Endothelial cell of umbilical vein (primary cell): Measurements from ENCODE around the gene LAMB3. TPM values are rescaled to one million over a fixed set of nuclear protein-coding genes. Genes with fewer than 3 reads are reported as not detected.

ENCODE experiments used
- BruUV-seq: library from RNA; stranded (reverse); fragments of 400-500 nt; replicated peaks from 2 replicates; lab custom pipeline; 2021; lab: Mats Ljungman, UMichigan
- CTCF ChIA-PET: fragments of 300-600, 350-600 bp; sonication (Branson Sonifier 250); formaldehyde crosslinking; loops from one replicate; lab custom pipeline; 2021; ENCODE audit warnings: antibody characterized with exemption, inconsistent platforms; lab: Charles Lee
- POLR2A ChIA-PET: fragments of 300-600, 350-600 bp; sonication (Branson Sonifier 250); formaldehyde crosslinking; loops from one replicate; lab custom pipeline; 2021; ENCODE audit warnings: antibody characterized with exemption, inconsistent platforms; lab: Charles Lee
- DNase-seq: peaks from one replicate; pipeline ENCODE4 v3.0.0-alpha.2; 2011; ENCODE audit warnings: low read depth, low spot score
- FAIRE-seq: peaks from 2 replicates; lab custom pipeline; 2011; peaks lifted over from hg19 to GRCh38; lab: Jason Lieb, UNC
- H2AFZ ChIP-seq: 2 replicates; pipeline ENCODE4 v1.6.0; 2012; ENCODE audit warnings: low read depth, low read length, control low read depth, inconsistent platforms
- H3K27ac ChIP-seq: 2 replicates; pipeline ENCODE4 v1.5.1; 2011; ENCODE audit warnings: low read depth, mild to moderate bottlenecking, control low read depth, low read length, moderate library complexity; ENCODE audit not compliant: insufficient read depth
- H3K27me3 ChIP-seq, 2 experiments: 2 replicates each; pipeline versions ENCODE4 v1.6.0 to v1.6.1; 2011; ENCODE audit warnings: low read length in 2 of 2, mixed read lengths in 1 of 2; ENCODE audit not compliant: control insufficient read depth in 2 of 2, insufficient read depth in 2 of 2
- H3K36me3 ChIP-seq, 2 experiments: 2 replicates in 1 of 2; 3 replicates in 1 of 2; pipeline ENCODE4 v1.5.1; 2011; ENCODE audit warnings: low read length in 2 of 2, mild to moderate bottlenecking in 1 of 2, moderate library complexity in 1 of 2; ENCODE audit not compliant: control insufficient read depth in 2 of 2, insufficient read depth in 2 of 2; ENCODE audit errors: extremely low read depth in 1 of 2
- H3K4me1 ChIP-seq: 3 replicates; pipeline ENCODE4 v1.5.1; 2011; ENCODE audit warnings: mild to moderate bottlenecking, low read length; ENCODE audit not compliant: control insufficient read depth, insufficient read depth; ENCODE audit errors: extremely low read depth
- H3K4me2 ChIP-seq: 2 replicates; pipeline ENCODE4 v1.6.1; 2011; ENCODE audit warnings: low read length, control low read depth, mixed read lengths; ENCODE audit not compliant: insufficient read depth
- H3K4me3 ChIP-seq, 3 experiments: fragments of 200-600 bp in 1 of 3; sonication (generic), shearing (Covaris generic) in 1 of 3; replicated peaks in 1 of 3; 2 replicates each; pipeline ENCODE4 v1.5.1; 2011 to 2016; ENCODE audit warnings: control low read depth in 3 of 3, low read length in 3 of 3, mild to moderate bottlenecking in 2 of 3, inconsistent platforms in 1 of 3, low read depth in 1 of 3, moderate library complexity in 1 of 3; ENCODE audit not compliant: insufficient read depth in 1 of 3
- H3K79me2 ChIP-seq: 2 replicates; pipeline ENCODE4 v1.6.0; 2012; ENCODE audit warnings: low read length, inconsistent platforms; ENCODE audit not compliant: control insufficient read depth, insufficient read depth
- H3K9ac ChIP-seq: replicated peaks from 2 replicates; pipeline ENCODE3; 2011; ENCODE audit warnings: low read length, control low read depth; ENCODE audit not compliant: insufficient read depth; ENCODE audit errors: extremely low read depth
- H3K9me1 ChIP-seq: replicated peaks from 3 replicates; pipeline ENCODE4 v1.6.0; 2011; ENCODE audit warnings: mild to moderate bottlenecking, low read length; ENCODE audit not compliant: control insufficient read depth, insufficient read depth; ENCODE audit errors: extremely low read depth
- H3K9me3 ChIP-seq: replicated peaks from 2 replicates; pipeline ENCODE4 v1.5.1; 2012; ENCODE audit warnings: low read length, inconsistent platforms; ENCODE audit not compliant: control insufficient read depth, insufficient read depth
- H4K20me1 ChIP-seq: replicated peaks from 2 replicates; pipeline ENCODE3; 2011; ENCODE audit warnings: mild to moderate bottlenecking, low read length; ENCODE audit not compliant: control insufficient read depth, insufficient read depth; ENCODE audit errors: extremely low read depth
- EZH2 ChIP-seq: IDR thresholded peaks from 2 replicates; pipeline ENCODE4 v1.6.1; 2012; ENCODE audit warnings: borderline replicate concordance, low read depth, mild to moderate bottlenecking, moderate library complexity, low read length, inconsistent platforms; ENCODE audit not compliant: severe bottlenecking
- FOS ChIP-seq: IDR thresholded peaks from 2 replicates; pipeline ENCODE4 v1.6.1; 2011; ENCODE audit warnings: mild to moderate bottlenecking, low read length, moderate library complexity, borderline replicate concordance; ENCODE audit not compliant: insufficient read depth
- MYC ChIP-seq: IDR thresholded peaks from one replicate; pipeline ENCODE4 v1.6.1; 2011; ENCODE audit warnings: mild to moderate bottlenecking, low read depth, low read length
- POLR2A ChIP-seq: IDR thresholded peaks from 2 replicates; pipeline ENCODE4 v1.6.1; 2012; ENCODE audit warnings: low read depth, mild to moderate bottlenecking, control low read depth, low read length
- dilution Hi-C: fragments of 300-500 bp; cut with MboI; formaldehyde crosslinking; loops from one replicate; pipeline ENCODE4 v1.15.0; 2019; ENCODE audit warnings: low sequenced_read_pairs; ENCODE audit not compliant: extremely low pct_ligation_motif_present
- intact Hi-C: fragments of 100-400 bp; cut with micrococcal nuclease; formaldehyde crosslinking; loops from one replicate; pipeline ENCODE4 v1.10.0; 2022
- polyA plus RNA-seq, 4 experiments: library from polyadenylated mRNA; depleted of rRNA in 3 of 4; stranded (reverse) in 3 of 4; unstranded in 1 of 4; fragments of >200 nt; gene quantifications; 2 replicates each; pipeline versions ENCODE4 v1.2.1 to v1.2.3, GENCODE V29; 2011 to 2012; ENCODE audit warnings: missing spikeins in 1 of 4
- total RNA-seq: library from RNA; stranded (reverse); gene quantifications from 2 replicates; pipeline ENCODE4 v1.2.3, GENCODE V29; 2021
- TF ChIP-seq, protein P1 (sequence below): IDR thresholded peaks from 2 replicates; pipeline ENCODE4 v1.6.1; 2011; ENCODE audit not compliant: insufficient read depth, insufficient read length
- TF ChIP-seq, protein P2 (sequence below), 2 donors: IDR thresholded peaks; 1 replicate in 1 of 2; 2 replicates in 1 of 2; pipeline ENCODE4 v1.5.1; 2011; ENCODE audit warnings: low read length in 2 of 2, mild to moderate bottlenecking in 2 of 2, moderate library complexity in 2 of 2, control low read depth in 1 of 2, inconsistent platforms in 1 of 2, low read depth in 1 of 2; ENCODE audit not compliant: insufficient read depth in 1 of 2; ENCODE audit errors: extremely low read depth in 1 of 2

Gene LAMB3
- total and polyA plus RNA-seq, 2 donors (not counting 3 experiments of a cell fraction or from before 2014, with no cell fraction given): 2.6 to 3.1 TPM

DNA sequence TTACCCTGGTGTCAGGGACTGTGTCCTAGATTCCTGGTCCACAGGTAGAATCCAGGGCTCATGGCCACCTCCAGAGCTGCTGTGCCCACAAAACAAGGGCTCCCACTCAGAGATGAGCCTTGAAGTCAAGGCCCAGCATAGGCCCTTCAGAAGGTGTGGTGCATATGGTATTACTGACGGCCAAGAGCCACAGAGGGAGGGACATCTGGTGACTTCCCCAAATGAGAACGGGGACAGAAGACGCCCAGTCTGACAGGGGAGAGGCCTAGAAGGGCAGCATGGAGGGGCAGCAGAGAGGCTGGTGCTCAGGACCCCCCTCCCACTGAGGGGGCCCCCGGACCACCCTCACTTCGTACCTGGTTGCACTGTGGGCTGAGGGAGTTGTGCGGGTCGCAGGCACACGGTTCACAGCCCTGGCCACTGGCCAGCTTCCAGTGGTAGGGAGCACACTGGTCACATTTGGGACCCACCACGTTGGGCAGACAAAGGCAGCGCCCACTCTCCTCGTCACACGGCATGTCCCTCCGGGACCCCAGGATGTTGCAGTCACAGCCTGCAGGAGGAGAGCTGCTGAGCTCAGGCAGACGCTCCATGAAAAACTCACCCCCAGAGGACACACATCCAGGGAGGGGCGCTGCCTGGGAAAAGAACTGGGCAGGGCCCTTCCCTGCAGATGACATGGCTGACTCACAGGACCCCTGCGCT is 25.0 kb downstream of the LAMB3 start:
- Histone ChIP-seq H3K9ac (no peak overlapping the region), H3K4me2 (no peak overlapping the region), H3K9me3 (no peaks in the 10 kb centered on the region), H3K79me2 (no peaks in the 10 kb centered on the region), H4K20me1 (no peaks in the 10 kb centered on the region), H3K4me3 (no peak overlapping the region), H3K36me3 (no peaks in the 10 kb centered on the region), H3K4me1 (no peaks in the 10 kb centered on the region), H2AFZ (no peak overlapping the region), H3K9me1 (no peaks in the 10 kb centered on the region), H3K27ac (no peak overlapping the region), H3K27me3 (no peaks in the 10 kb centered on the region)
- DNase-seq (no peak), FAIRE-seq (no peak)
- TF ChIP-seq, protein P1, sequence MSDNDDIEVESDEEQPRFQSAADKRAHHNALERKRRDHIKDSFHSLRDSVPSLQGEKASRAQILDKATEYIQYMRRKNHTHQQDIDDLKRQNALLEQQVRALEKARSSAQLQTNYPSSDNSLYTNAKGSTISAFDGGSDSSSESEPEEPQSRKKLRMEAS: no peak
- ChIA-PET POLR2A (interaction anchor here (0.6 kb wide), 1 partner anchor 16 kb away, joined by 3 read pairs; no protein-coding TSS in a partner anchor), CTCF (interaction anchor here (0.6 to 10.2 kb wide), 36 partner anchors 9 to 122 kb away, joined by 3 to 119 read pairs (median 5); partner anchors contain the start of genes CAMK1G, G0S2 and LAMB3)
- no TSS peak for BruUV-seq
- dilution Hi-C loops (no loop called here), intact Hi-C loops (loop anchor here (1.0 to 5.0 kb wide), 6 partner anchors 25 to 120 kb away; no protein-coding TSS in a partner anchor)

DNA sequence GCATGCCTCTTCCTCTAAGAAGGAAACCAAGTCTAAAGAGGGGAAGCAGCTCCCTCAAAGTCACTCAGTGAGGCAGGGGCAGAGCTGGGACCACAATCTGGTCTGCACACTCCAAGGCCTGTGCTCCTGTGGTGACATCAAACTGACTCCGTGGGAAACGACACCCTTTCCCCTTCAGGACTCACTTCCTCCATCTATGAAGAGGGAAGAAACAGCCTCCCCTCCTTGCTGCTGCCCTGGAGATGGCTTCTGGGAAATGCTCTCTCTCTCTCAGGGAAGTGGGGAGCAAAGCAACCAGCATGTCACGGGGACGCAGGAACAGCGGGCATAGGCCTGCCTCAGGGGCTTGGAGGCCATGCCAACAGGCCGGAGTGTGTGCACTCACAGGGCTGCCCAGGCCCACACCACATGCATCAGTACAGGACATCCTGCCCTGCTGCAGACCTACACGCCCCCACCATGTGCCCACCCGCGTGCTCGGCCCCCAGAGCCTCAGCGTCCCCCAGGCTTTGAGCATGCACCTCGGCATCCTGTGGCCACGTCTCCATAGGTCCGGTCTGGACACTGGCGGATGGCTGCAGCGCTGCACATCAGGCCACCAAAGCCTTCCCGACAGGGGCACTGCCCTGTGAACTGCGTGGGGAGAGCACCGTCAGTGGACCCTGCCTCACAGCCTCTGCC is 25.7 kb downstream of the LAMB3 start:
- ChIA-PET CTCF (interaction anchor here (1.0 to 10.2 kb wide), 11 partner anchors 17 to 67 kb away, joined by 6 to 119 read pairs (median 29); partner anchors contain the start of gene CAMK1G), POLR2A (no interaction called here)
- TF ChIP-seq, protein P1: no peak
- no peak for TF ChIP-seq MYC
- TF ChIP-seq, protein P2, sequence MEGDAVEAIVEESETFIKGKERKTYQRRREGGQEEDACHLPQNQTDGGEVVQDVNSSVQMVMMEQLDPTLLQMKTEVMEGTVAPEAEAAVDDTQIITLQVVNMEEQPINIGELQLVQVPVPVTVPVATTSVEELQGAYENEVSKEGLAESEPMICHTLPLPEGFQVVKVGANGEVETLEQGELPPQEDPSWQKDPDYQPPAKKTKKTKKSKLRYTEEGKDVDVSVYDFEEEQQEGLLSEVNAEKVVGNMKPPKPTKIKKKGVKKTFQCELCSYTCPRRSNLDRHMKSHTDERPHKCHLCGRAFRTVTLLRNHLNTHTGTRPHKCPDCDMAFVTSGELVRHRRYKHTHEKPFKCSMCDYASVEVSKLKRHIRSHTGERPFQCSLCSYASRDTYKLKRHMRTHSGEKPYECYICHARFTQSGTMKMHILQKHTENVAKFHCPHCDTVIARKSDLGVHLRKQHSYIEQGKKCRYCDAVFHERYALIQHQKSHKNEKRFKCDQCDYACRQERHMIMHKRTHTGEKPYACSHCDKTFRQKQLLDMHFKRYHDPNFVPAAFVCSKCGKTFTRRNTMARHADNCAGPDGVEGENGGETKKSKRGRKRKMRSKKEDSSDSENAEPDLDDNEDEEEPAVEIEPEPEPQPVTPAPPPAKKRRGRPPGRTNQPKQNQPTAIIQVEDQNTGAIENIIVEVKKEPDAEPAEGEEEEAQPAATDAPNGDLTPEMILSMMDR (IDR thresholded peaks at IDR 0.05; ENCODE audit: extremely low read depth in 1 of 2, insufficient read depth in 1 of 2, low read depth in 1 of 2, low read length in 2 of 2): no peak
- TF ChIP-seq POLR2A: no peak
- TF ChIP-seq FOS: no peak
- TF ChIP-seq EZH2: no peak
- H3K4me3 ChIP-seq: no peak overlapping the region
- no peak overlapping the region for H3K4me2 ChIP-seq
- no peaks in the 10 kb centered on the region for H4K20me1 ChIP-seq
- no peak overlapping the region for H3K9ac ChIP-seq
- DNase-seq: no peak
- no peak overlapping the region for H3K27ac ChIP-seq
- no peaks in the 10 kb centered on the region for H3K79me2 ChIP-seq
- no peak for FAIRE-seq
- dilution Hi-C loops: no loop called here
- H3K36me3 ChIP-seq: no peaks in the 10 kb centered on the region
- no peak overlapping the region for H2AFZ ChIP-seq
- no peaks in the 10 kb centered on the region for H3K9me1 ChIP-seq
- H3K9me3 ChIP-seq: no peaks in the 10 kb centered on the region
- H3K27me3 ChIP-seq: no peaks in the 10 kb centered on the region
- BruUV-seq: no TSS peak
- no peaks in the 10 kb centered on the region for H3K4me1 ChIP-seq
- intact Hi-C loops: loop anchor here (1.0 to 5.0 kb wide), 6 partner anchors 24 to 121 kb away; no protein-coding TSS in a partner anchor
